Left ventricle myocardium inferior (tissue), 1 donor: ENCODE data around the gene VILL. TPM values are rescaled to one million over a fixed set of nuclear protein-coding genes. Genes with fewer than 3 reads are reported as not detected.
A peak's percentile ranks its signal among the peaks of the same experiment; 100 is the strongest.

Experiments
- DNase-seq: peaks from one replicate; pipeline ENCODE4 v3.0.0-alpha.2; 2020
- H3K27ac ChIP-seq: fragments of 200-600 bp; replicated peaks from 2 replicates; pipeline ENCODE4 v1.8.0; 2021
- H3K27me3 ChIP-seq: fragments of 200-600 bp; 2 replicates; pipeline ENCODE4 v1.8.0; 2021; ENCODE audit warnings: low read depth
- H3K36me3 ChIP-seq: fragments of 200-600 bp; 2 replicates; pipeline ENCODE4 v1.8.0; 2021
- H3K4me1 ChIP-seq: fragments of 200-600 bp; 2 replicates; pipeline ENCODE4 v1.8.0; 2021
- H3K4me3 ChIP-seq: fragments of 200-600 bp; 2 replicates; pipeline ENCODE4 v1.8.0; 2021; ENCODE audit warnings: mild to moderate bottlenecking, moderate library complexity
- H3K9me3 ChIP-seq: fragments of 200-600 bp; replicated peaks from 2 replicates; pipeline ENCODE4 v1.8.0; 2021
- intact Hi-C: fragments of 100-400 bp; cut with micrococcal nuclease; formaldehyde crosslinking; loops from one replicate; pipeline ENCODE4 v1.11.0; 2022
- total RNA-seq: library from RNA; stranded (reverse); fragmentation: NEBNext Ultra II Directional; extraction: Animal tissue kit (Norgen Biotek cat#: 25700); gene quantifications from one replicate; pipeline ENCODE4 v1.2.1, GENCODE V29; 2021
- TF ChIP-seq, protein P1 (sequence below): fragments of 200-600 bp; IDR thresholded peaks from 2 replicates; pipeline ENCODE4 v1.8.0; 2021; ENCODE audit warnings: antibody characterized with exemption, mild to moderate bottlenecking, borderline replicate concordance
- donor health status: DM: no; HTN: yes; CAD: no; lungs with severe emphysema.

VILL gene
- total RNA-seq, 1 donor from 2014 or later: 3.6 TPM

DNA sequence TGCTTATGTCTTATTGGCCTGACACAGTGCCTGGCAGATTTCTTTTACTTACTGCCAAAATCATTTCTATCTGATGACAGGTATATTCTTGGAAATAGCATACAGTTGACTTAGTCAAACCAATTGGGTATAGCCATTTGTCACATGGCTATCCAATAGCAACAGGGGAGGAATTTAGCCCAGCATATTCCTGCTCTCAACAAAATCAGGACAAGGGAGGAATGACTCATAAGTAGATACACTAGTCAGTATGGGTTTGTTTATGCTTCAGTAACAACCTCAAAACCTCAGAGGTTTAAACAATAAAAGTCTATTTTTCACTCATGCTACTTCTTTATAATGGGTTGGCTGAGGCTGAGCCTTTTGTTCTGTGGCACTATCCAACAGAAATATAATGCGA, 38.0 kb upstream of the VILL start:
- H3K4me1 ChIP-seq: peaks cover 55% of the 10 kb centered on the region
- no peak overlapping the region for H3K4me3 ChIP-seq
- peaks cover 12% of the 10 kb centered on the region for H3K36me3 ChIP-seq
- H3K27me3 ChIP-seq: no peaks in the 10 kb centered on the region
- H3K27ac ChIP-seq: no peak overlapping the region
- intact Hi-C loops: no loop called here
- no peaks in the 10 kb centered on the region for H3K9me3 ChIP-seq
- TF ChIP-seq, protein P1, sequence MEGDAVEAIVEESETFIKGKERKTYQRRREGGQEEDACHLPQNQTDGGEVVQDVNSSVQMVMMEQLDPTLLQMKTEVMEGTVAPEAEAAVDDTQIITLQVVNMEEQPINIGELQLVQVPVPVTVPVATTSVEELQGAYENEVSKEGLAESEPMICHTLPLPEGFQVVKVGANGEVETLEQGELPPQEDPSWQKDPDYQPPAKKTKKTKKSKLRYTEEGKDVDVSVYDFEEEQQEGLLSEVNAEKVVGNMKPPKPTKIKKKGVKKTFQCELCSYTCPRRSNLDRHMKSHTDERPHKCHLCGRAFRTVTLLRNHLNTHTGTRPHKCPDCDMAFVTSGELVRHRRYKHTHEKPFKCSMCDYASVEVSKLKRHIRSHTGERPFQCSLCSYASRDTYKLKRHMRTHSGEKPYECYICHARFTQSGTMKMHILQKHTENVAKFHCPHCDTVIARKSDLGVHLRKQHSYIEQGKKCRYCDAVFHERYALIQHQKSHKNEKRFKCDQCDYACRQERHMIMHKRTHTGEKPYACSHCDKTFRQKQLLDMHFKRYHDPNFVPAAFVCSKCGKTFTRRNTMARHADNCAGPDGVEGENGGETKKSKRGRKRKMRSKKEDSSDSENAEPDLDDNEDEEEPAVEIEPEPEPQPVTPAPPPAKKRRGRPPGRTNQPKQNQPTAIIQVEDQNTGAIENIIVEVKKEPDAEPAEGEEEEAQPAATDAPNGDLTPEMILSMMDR: no peak
- no peak for DNase-seq

DNA sequence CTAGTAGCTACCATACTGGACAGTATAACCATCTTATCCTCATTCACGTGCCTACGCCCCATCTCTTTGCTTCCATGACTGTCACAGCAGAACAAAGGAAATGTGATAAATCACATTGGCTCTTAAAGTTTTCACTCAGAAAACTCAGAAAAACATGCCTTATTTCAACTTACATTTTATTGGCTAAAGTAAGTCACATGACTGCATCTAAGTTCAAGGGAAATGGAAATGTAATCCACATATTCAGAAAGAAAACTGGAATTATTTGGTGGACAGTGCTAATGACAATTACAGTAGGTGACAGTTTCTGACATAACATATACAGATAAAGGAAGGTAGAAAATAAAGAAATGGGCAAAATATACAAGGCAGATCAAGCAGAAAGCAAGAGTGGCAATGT, 37.4 kb upstream of the VILL start:
- intact Hi-C loops: no loop called here
- Histone ChIP-seq H3K36me3 (peaks cover 12% of the 10 kb centered on the region), H3K4me1 (peaks cover 61% of the 10 kb centered on the region), H3K27ac (peak overlapping the region; percentile 30), H3K27me3 (no peaks in the 10 kb centered on the region), H3K4me3 (no peak overlapping the region), H3K9me3 (no peaks in the 10 kb centered on the region)
- no peak for DNase-seq
- TF ChIP-seq, protein P1: no peak

DNA sequence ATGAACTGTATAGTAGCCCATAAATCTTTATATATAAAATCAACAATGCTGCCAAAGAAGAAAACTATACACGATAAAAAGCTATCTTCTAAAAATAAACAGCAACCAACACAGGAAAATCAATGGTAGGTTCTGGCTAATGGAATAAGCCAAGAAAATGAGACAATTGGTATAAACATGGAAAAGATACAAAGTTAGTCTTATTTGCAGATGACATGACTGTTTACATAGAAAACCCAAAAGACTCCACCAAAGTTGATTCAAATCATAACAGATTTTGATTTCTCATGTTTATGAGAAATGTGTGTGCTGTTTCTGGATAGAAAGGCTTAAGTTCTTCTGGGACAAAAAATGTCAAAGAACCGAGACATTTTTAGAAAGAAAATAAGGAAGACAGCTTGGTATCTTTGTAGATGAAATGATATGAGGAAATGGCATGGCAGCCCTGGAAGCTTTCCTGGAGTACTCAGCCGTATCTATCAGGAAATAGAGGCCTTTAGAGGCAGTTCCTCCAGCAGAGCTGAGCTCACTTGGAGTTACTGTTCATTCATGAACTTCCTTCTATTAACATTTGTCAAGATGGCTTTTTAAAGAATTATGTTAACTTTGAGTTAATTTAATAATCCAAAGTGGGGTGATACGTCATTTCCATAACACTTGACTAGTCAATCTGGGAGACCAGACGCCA, 36.7 kb upstream of the VILL start:
- Histone ChIP-seq H3K36me3 (peaks cover 12% of the 10 kb centered on the region), H3K9me3 (no peaks in the 10 kb centered on the region), H3K27ac (peak overlapping the region; percentile 30), H3K4me3 (no peak overlapping the region), H3K4me1 (peaks cover 63% of the 10 kb centered on the region), H3K27me3 (no peaks in the 10 kb centered on the region)
- no peak for DNase-seq
- intact Hi-C loops: no loop called here
- TF ChIP-seq, protein P1: no peak

DNA sequence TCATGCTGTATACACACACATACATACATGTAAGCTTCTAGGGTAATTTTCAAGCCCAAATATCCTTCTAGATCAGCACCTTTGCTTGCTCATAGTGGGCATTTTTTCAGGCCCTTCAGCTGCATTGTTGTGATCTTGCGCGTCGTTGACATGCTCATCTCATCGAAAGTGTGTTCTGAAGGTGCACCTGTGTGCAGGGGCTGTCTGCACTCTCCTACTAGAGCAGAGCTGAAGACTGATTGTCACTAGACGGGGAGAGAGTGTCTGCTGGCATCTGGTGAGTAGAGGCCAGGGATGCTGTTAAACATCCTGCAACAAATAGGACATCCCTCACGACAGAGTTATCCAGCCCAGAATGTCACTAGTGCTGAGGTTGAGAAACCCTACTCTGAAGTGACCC, 35.7 kb upstream of the VILL start:
- peak overlapping the region; percentile 80 for H3K27ac ChIP-seq
- DNase-seq: no peak
- peaks cover 63% of the 10 kb centered on the region for H3K4me1 ChIP-seq
- TF ChIP-seq, protein P1: no peak
- no peaks in the 10 kb centered on the region for H3K27me3 ChIP-seq
- H3K36me3 ChIP-seq: peaks cover 12% of the 10 kb centered on the region
- H3K9me3 ChIP-seq: no peaks in the 10 kb centered on the region
- intact Hi-C loops: no loop called here
- H3K4me3 ChIP-seq: no peak overlapping the region

DNA sequence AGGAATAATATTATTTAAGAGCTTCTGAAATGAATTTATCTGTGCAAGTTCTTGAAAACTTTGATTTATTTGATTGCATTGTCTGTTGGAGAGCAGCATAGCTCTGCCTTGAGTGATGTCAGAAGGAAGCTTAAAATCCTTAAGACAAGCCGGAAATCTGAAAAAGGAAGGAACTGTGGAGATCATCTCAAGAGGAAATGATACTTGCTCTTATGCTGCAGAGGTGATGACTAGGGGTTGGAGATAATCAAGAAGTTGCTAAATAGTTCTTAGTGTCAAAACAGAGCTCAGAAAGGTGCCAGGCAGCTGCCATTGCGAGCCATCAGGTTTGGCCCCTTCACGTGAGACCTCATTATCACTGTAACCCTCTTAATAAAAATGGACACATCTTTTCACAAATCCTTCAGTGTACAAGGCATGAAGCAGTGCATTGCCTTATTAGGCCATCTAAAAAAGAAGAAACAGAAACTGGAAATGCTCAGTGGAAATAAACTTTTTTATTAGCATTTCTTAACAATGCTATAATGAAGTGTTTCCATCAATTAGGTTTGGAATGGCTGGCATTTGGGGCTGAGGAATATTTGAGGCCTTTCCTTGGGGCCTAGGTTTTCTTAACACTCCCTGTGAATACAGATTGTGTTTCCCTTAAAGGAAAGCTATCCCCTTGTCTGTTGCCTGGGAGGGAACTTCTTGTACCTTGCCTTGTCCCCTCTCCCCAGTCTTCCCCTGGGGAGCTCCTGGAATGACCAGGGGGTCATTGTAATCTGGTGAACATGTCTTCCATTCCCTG, 34.5 kb upstream of the VILL start:
- Histone ChIP-seq H3K9me3 (no peaks in the 10 kb centered on the region), H3K27me3 (no peaks in the 10 kb centered on the region), H3K27ac (peak overlapping the region; percentile 80), H3K36me3 (peaks cover 12% of the 10 kb centered on the region), H3K4me3 (no peak overlapping the region), H3K4me1 (peaks cover 64% of the 10 kb centered on the region)
- TF ChIP-seq, protein P1: no peak
- no peak for DNase-seq
- intact Hi-C loops: no loop called here
